Activated CD4-positive, CD25-positive, alpha-beta regulatory T cell treated with anti-CD3 and anti-CD28 coated beads, Interleukin-2, amount 50 U/mL, for 72 hours (primary cell): Measurements from ENCODE around the gene FRMD4A.
"Not testable (repeated sequence)": the region's sequence is repeated elsewhere in the genome, so short reads cannot be mapped to it uniquely, and the experiment has no call there.

Experiments used
- DNase-seq: peaks from one replicate; pipeline ENCODE4 v3.0.0; 2021

FRMD4A gene

DNA sequence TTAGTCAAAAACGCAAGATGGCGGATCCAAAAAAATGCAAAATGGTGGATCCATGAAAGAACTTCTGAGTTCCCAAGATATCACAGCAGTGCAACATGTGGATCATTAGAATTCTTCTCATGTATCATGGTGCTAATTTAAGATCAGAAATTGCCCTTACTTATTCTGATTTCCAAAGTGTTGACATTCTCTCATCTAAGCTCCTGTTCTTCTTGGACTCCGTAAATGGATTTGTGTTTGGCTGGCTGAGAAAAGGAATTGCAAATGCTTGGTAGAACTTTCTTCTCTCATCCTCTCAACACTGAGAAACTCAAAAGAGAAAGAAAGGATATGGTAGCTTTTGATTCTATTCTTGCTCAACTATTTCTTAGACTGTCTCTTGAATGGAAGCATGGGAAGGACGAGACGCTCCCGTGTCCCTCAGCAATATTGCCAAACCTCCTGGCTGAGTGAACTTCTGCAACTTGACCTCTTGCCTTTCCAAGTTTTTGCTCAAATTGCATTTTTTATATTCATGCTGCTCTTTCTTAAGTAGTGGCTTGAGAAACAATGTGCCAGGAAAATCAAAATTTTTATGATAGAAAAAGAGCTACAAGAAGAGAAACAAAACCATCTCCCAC, 44.7 kb downstream of the FRMD4A start:
- no peak for DNase-seq

GRCh38 chr10:14282276-14282675, 48.4 kb downstream of the FRMD4A start:
- DNase-seq: no peak

- no peak for DNase-seq
These were observed 52.2 kb downstream of the FRMD4A start for GRCh38 chr10:14278533-14278932.

- no peak for DNase-seq
These were observed 54.5 kb downstream of the FRMD4A start for GRCh38 chr10:14276210-14276609.

DNA sequence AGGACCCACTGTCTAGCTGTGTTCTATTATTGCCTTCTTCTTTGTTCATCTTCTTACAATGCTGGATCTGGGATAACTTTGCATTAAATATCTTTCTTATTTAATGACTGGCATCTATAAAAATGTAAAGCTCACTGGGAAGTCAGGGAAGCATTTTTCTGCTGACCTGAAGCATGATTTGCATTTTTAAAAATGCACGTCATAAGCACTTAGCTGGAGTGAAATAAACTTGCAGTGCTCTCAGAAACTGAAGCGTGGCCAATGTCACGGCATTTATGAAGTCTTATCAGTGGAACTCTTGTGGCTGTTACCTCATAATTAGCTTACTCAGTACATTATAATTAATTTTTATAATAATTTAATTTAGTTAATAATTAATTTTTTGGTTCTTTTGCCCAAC, 59.1 kb downstream of the FRMD4A start:
- DNase-seq: no peak

DNA sequence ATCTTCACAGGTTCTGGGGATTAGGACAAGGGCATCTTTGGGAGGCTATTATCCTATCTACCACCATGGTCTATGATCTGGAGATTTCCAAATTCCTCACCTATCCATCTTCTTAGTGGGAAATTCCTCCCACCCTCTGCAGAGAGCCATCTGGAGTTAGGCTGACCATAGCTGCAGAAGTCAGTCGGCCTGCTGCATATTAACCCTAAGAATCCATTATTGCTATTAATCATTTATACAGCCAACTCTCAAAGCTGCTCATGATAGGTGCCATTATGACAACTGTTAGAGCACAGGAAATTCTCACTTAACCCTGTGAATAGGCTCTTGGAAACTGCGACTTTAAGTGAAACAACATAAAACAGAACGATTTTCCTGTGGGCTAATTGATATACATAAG, 60.4 kb downstream of the FRMD4A start:
- no peak for DNase-seq

- DNase-seq: no peak
These were observed 65.0 kb downstream of the FRMD4A start for GRCh38 chr10:14265709-14266108.

- no peak for DNase-seq
These were observed 67.8 kb downstream of the FRMD4A start for GRCh38 chr10:14262836-14263425.

GRCh38 chr10:14261336-14261735, 69.4 kb downstream of the FRMD4A start:
- no peak for DNase-seq

- DNase-seq: no peak
These were observed 70.8 kb downstream of the FRMD4A start for GRCh38 chr10:14259696-14260566.

DNA sequence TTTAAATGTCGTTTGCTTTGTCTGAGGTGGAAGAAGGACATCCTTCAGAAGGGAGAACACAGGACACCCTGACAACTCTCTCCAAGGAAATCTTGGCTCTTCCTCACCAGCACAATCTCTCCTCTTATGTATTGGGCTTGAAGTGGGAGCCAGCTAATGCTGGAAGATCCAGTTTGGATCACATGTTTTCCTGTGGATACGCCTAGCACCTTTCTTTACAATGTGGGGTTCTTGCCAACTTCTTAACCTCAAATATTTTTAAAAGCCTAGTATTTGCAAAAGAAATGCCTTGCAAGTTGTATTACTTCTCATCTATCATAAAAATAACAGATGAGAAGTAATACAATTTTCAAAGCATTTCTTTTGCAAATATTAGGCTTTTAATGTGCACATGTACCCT, 76.4 kb downstream of the FRMD4A start:
- no peak for DNase-seq

DNA sequence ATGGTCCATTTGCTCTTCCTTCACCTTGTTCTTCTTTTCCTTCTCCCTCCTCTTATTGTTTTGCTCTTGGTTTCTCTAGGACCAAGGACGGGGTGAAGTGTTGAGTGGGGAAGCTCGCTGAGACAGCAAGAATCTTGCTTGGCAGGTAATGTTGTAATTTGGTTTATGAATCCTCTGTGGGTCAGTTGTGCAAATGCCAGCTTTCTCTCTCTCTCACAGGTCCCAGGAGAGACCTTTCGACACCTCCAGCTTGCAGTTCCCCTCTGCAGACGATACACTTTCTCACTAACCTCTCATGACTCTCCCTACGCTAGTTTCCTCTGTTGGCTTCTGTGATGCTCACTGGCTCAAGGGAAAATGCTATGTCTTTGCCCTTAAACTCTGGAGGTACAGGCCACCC, 77.0 kb downstream of the FRMD4A start:
- DNase-seq: no peak

DNA sequence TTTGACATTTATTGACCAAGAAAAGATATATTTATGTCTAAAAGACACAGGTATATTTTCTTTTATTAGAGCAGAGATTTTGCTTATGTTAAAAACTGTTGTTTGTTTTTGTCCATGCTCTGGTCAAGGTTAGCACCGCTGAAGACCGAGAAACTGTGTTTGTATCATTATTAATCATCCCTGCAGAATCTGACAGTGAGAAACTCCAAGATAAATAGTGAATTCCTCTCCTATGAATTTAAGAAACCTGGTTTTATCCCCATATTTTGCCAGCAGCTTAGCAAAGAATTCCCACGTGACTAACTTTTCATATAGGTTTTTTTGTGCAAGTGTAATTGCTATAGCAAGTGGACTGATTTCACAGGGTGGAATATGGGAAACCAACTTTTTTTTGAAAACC, 77.6 kb downstream of the FRMD4A start:
- no peak for DNase-seq

GRCh38 chr10:14250496-14251076, 80.1 kb downstream of the FRMD4A start:
- no peak for DNase-seq

- DNase-seq: no peak
These were observed 83.2 kb downstream of the FRMD4A start for GRCh38 chr10:14247377-14248116.

DNA sequence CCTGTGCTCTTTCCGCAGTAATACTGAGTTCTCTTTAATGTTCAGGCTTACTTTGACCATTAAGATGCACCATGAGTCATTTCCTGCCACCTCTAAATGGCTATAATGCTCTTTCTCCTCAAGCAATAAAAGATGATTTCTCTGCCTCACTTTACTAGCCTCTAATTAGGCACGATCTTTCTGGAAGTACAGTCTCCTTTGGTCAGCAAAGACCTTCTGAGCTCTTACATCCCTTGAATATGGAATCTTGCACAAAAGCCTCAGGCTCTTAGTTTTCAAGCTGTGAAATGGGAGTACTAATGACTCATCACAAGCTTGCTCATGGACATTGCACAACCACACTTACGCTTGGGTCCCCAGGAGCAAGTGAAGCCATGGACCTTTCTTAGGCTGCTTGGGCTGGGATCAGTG, 85.9 kb downstream of the FRMD4A start:
- DNase-seq: no peak

- no peak for DNase-seq
These were observed 86.6 kb downstream of the FRMD4A start for GRCh38 chr10:14244147-14244546.

DNA sequence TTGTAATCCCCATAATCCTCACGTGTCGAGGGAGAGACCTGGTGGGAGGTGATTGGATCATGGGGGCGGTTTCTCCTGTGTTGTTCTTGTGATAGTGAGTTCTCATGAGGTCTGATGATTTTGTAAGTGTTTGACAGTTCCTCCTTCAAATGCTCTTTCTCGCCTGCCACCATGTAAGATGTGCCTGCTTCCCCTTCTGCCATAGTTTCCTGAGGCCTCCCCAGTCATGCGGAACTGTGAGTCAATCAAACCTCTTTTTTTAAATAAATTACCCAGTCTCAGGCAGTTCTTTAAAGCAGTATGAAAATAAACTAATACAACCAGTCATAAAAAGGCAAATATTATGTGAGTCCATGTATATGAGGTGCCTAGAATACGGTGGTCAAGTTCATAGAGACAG, 87.5 kb downstream of the FRMD4A start:
- DNase-seq: no peak

DNA sequence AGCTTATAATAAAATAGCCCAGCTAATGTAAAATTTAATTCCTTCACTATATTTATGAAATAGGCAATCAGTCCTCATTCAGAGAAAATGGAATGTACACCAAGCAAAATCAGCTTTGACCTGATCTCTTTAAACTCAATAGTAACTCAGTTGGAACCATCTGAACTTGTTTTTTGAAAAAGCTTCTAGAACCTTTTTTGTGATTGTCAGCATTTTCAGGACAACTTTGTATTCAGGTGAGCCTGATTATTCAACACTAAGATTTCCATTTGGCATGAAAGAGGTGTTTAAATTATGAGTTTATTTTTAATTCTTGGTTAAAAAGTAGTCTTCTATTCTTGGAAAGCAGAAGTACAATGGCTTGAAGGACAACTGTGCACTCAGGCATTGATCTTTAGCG, 89.5 kb downstream of the FRMD4A start:
- no peak for DNase-seq

GRCh38 chr10:14240253-14241189, 90.2 kb downstream of the FRMD4A start:
- DNase-seq: no peak

DNA sequence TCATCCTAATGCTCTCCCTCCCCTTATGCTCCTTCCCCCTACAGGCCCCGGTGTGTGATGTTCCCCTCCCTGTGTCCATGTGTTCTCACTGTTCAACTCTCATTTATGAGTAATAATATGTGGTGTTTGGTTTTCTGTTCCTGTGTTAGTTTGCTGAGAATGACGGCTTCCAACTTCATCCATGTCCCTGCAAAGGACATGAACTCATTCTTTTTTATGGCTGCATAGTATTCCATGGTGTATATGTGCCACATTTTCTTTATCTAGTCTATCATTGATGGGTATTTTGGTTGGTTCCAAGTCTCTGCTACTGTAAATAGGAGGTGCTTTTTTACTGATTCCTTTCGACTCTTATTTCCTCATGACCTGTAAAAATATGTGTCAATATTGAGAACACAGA, 92.1 kb downstream of the FRMD4A start:
- DNase-seq: not testable (repeated sequence)

DNA sequence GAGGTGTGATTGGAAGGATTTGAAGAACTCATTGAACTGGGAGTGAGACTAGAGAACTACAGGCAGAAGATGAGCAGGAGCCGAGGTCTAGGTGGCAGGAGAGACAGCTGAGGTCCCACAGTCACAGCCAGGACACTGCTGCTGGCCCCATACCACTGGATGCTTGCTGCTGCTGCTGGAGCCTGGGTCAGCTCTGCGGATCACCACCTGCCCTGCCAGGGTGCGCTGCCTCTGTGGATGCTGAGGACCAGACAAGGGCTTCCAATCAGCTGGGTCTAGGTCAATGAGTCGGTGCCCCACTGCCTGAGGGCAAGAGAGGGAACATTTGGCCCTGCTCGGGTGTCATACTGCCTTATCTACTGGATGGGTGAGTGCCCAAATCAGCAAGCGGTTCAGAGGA, 94.4 kb downstream of the FRMD4A start:
- DNase-seq: no peak
